Activated T-helper 1 cell treated with Interleukin-2 at 50 U/mL for 16 hours (primary cell): Measurements from ENCODE around the gene ACIN1.

Experiments
- DNase-seq: peaks from one replicate; pipeline ENCODE4 v3.0.0-alpha.2; 2020; ENCODE audit warnings: low read depth

The ACIN1 gene

DNA sequence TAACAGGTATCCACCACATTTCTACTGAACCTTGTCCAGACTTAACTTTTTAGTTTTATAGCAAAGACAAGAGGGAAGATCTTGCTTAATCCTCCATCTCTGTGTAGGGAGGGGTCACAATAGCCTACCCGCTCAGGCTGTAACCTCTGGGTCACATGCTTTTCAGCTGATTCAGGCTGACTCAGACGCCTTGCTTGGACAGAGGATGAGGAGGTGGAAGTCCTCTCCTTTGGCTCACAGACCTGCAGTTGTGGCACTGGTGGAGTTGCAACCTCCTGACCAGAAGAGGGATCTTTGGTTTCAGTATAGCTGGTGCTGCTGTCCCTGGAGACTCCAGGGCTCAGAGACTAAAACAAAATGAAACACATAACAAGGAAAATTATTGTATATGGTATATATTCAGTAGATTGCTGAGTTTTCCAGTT is 16.2 kb downstream of the ACIN1 start:
- no peak for DNase-seq

GRCh38 chr14:23077962-23078361 is 17.0 kb downstream of the ACIN1 start:
- DNase-seq: no peak

DNA sequence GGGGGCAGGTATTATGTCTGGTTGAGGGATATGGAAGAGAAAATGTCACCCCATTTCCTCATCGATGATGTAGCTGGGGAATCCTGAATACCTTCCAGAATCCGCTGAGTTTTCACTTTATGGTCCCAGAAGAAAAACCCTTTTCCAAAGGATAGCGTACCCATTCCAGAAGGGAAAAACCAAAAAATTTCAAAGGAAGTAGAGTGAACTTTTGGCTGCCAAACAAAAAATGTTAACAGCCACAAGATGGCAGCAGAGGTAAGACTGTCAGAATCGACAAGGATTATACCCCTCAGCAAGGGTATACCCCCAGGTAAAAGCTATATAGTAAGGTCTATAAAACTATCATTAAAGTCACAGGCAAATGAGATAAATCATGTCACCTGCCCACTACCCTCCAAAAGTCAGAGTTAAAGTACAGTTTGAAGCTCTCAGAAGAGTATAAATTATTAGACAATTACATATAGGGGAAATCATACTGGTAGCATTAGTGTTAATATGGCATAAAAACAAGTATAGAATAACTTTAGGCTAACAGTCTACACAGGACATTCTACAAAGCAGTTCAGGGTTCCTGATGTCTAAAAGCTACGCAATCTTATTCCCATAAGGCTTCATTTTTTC is 18.0 kb downstream of the ACIN1 start:
- no peak for DNase-seq

DNA sequence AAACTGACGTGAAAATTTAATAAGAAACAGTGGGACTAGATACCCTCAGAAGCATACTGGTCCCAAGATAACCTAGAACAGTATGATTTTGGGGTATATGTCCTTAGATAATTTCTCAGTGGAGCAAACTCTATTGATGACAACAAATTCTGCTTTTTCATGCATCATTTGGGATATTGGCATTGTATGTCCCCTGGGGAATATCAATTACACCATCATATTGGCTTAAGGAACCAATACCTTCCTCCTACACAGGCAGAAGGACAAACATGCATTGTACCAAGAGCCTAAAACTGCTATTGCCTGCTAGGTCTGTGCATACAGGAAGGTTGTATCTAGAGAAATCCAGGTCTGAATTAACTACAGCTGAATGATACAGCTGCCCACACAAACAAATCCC is 20.0 kb downstream of the ACIN1 start:
- DNase-seq: no peak

DNA sequence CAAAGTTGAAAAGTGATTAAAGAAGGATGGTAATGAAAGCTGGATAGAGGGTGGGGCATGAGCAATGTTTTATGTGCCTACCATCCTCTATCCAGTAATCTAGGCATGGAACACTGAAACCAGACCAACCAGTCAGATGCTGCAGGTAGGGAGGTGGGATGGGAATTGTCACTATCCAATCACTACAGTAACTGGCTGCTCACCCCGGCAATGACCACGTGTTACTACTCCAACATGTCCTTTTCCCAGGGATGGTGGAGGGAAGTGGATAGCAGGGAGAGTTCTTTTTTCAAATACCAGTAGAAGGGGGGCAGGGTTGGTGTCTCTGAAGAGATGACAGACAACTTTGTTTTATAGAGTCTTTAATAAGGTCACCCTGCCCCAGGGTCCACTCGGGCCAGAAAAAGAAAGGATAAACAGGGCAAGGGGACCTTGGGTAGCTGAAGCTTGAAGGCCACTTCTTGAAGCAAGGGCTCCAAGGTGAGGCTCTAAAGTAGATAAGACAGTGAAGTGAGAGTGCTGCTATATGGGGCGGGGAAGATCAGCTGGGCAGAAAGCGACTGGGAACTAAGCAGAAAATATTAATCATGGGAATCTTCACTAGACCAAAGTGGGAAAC is 22.9 kb downstream of the ACIN1 start:
- no peak for DNase-seq

DNA sequence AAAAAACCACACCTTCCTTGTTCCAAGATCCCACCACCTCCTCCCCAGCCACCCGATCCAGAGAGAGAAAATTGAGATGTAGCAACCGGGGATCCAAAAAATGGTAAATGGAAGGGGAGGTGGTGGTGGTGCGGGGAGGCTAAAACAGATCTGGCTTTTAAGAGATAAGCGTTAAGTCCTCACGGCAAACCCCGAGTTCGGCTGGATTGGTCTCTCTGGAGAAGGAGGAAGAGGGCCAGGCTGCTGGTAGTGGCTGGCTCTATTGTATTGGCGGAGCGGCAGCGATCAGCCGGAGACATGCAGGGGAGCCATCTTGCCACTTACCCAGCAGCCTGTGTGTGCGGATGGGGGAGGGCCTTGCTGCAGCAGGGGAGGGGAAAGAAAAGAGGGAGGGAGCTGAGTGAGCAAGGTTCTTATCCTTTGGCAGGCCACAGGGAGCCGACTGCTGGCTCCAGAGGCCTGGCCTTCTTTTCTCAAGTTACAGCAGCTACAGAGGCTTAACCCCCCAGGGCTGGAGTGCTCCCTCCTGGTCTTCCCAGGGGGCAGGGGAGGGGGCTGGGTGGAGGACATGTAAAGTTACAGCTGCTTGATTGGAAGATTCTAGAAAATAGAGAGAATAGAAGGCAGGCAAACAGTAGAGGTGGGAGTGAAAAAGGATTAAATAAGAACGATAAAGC is 23.6 kb downstream of the ACIN1 start:
- DNase-seq: peak; percentile 60

DNA sequence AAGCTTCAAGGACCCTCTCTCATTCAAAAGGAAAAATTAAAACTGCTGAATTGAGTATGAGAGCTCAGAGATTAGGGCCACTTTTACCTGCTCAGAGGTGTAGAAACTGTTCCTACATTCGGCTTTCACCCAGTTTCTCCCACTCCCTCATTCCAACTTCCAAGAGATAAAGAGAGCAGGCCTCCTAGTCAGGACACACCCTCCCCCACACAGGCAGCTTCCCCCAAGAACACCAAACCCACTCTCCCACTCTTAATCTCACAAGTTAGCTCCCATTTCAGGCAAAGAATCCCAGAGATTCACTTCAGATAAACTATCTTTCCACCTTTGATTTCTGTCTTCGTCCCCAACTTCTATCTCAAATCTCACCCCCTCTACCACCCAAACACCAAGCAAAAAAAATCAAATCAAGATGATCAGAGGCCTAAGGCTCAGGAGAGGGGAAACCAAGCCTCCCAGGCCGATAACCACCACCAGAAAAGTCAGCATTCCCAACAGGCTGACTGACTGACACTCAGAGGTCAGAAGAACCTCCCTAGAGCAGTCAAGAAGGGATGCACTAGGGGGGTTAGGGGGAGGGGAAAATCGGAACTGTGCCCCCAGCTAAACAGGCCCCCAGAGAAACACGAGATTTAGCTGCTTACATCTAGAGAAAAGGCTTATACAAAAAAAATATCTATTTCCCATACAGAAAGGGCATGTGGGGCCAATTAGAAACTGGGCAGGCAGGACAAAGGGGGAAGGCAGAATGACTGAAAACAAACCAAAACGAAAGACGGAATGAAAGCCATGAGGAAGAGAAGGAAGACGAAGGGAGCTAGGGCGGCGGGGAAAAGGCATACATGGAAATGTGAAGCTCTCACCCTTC is 24.4 kb downstream of the ACIN1 start:
- no peak for DNase-seq

DNA sequence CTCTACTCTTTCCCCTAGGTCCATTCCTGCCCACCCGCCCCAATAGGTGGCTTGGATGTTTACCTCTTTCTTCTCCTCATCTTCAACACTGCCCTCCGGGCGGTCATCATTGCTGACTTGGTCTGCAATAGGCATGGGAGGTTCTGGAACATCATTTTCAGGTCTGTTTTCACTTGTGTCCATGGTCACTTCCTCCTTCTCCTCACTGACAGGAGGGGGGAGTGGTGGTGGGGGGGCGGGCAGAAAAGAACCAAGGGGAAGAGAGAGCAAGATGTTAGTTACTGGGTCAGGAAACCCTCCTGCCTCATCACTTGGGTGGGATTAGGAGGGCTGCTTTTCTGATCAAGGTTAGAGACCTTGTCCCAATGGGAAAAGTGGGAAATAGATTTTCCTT is 25.5 kb downstream of the ACIN1 start:
- DNase-seq: no peak

DNA sequence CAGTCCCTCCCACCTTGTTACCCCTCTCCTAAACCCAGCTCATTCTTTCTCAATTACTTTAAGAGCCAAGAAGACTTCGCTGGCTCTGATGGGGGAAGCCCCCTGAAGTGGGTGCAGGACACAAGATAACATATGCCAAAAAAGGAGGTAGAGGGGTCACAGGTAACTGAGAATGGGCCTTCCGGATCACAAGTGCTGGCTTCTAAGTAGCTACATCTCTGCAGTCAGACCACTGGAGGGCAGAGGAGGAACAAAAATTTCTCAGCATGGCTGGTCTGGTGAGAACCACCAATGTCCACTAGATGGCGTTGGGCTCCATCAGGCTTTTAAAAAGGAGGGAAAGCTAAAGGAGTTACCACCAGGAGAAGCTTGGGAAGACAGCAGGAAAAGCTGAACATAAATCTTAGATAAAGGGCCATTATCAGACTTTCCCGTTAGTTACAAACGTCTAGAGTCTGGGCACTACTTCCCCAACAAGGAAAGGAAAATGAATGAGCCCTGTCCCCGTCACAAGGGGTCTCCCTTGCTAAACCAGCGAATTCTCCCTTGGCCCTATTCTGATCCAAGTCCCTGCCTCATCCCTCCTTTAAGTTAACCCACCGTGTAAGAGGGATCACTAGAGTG is 26.0 kb downstream of the ACIN1 start:
- peak; percentile 44 for DNase-seq

- no peak for DNase-seq
These were observed 26.8 kb downstream of the ACIN1 start for GRCh38 chr14:23067847-23068788.

DNA sequence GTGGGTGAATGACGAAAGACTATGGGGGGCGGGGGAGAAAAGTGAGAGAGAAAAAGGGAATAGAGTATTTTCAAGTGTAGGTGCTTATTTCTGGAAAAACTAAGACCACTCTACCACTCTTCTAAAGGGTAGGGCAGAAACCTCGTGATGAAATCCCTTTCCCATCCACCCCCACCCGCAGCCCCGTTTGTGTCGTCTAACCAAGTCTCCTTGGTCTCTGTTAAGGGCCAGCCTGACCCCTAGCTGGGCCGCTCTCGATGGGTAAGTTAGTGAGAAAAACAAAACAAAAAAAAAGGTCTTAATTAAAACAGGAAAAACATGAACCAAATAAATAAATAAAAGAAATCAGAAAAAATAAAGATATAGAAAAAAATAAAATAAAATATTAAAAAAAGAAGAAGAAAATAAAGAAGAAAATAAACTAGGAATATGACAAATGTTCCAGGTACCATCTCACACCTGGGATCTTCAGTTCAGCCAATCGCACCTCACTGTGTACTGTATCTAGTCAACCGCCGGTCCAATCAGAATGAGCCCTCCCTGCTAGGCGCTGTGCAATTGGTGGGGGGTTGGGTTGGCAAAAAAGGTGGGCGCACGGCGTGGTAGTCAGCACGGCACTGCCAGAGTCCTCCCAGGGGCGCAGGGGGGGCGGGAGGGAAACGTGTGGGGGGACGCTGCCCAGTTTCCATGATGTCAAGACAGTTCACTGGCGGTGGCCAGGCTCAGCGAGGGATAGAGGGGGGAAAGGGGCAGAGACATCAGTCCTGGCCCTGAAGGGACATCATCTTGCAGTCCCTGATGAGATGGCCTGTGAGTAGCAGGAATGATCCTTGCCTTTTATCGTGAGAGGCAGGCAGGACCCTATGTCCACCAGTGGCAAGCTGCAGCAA is 27.8 kb downstream of the ACIN1 start:
- no peak for DNase-seq

DNA sequence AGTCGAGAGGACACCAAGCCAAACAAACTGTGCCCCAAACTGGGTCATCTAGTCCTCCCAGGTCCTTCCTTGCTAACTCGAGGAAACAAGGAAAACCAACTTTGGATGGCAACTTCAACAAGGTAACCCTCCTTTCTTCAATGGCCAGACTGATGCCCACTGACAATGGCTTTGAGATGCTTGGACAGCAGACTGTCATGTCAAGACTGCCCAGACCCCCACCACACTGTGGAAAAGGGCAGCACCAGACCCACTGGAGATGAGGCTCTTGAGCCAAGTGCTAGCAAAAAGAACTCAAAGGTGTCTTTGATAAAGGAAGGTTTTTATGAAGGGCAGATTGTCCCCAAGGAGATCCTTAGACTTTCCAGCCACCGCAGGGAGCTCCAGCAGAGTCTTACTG is 28.6 kb downstream of the ACIN1 start:
- DNase-seq: no peak

DNA sequence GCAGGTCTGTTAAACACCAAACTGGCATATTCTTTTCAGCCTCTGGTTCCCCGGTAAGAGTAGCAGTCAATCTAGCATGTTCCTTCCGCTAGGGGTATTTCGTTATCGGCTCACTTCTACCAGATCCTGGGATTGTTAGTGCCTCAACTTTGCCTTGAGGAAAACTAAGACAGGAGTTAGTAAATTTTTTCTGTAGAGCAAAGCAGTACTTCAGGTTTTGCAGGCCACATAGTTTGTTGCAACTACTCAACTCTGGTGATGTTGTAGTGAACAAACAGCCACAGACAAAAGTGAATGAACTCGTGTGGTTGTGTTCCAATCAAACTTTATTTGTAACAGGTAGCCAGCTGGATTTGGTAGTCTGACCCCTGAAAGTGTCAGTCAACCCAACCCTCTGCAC is 31.3 kb downstream of the ACIN1 start:
- DNase-seq: no peak

DNA sequence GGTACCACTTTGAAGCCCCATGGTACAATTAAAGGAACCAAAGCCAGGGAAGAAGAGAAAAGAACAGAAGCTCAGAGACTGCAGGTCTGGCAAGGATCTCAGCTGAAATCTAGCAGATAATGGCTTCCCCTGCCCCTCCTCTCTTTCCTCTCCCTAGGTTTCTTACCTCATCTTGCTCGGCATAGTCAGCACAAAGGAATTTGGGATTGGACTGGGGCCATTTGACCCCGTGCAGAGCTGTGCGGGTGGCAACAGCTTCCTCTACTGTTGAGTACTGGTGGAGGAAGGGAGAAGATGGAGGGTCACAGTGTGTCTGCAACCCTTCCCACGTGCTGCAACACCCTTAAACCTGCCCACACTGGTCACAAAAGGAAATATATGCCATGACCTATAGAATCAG is 32.9 kb downstream of the ACIN1 start:
- DNase-seq: no peak

DNA sequence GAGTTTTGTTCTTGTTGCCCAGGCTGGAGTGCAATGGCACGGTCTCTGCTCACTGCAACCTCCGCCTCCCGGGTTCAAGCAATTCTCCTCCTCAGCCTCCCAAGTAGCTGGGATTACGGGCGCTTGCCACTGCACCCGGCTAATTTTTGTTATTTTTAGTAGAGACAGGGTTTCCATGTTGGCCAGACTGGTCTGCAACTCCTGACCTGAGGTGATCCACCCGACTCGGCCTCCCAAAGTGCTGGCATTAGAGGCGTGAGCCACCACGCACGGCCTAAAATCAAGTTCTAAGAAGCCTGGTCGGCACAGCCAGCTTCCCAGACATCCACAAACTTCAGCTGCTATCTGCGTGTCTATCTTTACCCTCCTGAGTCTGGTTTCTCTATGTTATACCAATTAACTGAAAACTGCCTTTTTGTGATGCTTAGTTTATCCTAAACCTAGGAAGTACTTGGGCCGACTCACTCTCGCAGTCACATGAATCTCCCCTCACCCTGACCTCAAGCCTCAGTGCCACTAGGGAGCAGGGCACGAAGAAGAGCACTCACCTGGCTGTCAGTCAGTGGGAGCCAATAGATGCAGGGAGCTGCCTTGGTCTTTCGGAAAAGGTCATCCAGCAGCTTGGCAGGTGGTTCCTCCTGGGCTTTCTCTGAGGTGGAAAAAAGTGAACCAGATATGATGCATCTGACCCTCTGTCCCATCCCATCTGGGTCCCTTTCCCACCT is 34.2 kb downstream of the ACIN1 start:
- DNase-seq: no peak

DNA sequence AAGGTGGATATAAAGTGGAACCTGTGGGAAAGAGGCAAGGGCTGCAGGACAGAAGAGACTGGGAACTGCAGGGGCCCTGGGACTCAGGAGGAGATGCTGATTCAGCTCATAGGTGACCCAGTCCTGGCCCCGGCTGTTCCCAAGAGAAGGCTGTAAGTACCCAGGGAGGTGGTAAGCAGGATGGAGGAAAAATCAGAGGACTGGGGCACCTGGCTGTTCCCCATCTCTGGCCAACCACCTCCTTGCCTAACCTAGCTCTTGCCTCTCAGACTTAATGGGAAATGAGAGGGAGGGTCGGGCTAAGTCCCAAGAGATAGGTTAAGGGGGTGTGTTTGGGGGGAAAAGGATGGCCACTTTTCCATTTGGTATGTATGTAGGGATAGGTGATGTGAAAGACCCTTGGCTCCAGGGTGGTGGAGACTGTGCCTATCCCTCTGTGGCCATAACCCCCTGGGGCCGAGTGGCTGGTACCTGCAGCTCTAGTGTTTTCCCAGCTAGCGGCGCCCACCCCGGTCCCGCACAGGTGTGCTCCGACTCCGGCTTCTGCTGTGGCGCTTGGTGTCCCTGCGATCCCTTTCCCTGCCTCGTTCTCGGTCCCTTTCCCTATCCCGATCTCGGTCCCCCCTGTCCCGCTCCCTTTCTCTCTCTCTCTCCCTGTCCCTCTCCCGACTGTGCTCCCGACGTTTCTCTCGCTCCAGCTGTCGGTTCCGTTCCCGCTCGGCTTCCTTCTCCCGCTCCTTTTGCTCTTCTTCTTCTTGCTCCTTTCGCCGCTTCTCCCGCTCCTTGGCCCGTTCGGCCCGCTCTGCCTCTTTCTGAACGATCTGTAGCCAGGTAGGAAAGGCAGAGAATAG is 36.1 kb downstream of the ACIN1 start:
- DNase-seq: no peak

- DNase-seq: peak; percentile 75
These were observed 36.9 kb downstream of the ACIN1 start for GRCh38 chr14:23057757-23058653.
